HG03378 (cell line): ENCODE data around the gene PSAP.
A peak's percentile ranks its signal among the peaks of the same experiment; 100 is the strongest.
"Not testable (repeated sequence)": the region's sequence is repeated elsewhere in the genome, so short reads cannot be mapped to it uniquely, and the experiment has no call there.

Experiments
- ATAC-seq: cut with Tn5 transposase; IDR thresholded peaks from one replicate; pipeline ENCODE4 v1.9.1; 2021; ENCODE audit warnings: mild to moderate bottlenecking, moderate library complexity; ENCODE audit not compliant: unreplicated experiment

Gene PSAP

DNA sequence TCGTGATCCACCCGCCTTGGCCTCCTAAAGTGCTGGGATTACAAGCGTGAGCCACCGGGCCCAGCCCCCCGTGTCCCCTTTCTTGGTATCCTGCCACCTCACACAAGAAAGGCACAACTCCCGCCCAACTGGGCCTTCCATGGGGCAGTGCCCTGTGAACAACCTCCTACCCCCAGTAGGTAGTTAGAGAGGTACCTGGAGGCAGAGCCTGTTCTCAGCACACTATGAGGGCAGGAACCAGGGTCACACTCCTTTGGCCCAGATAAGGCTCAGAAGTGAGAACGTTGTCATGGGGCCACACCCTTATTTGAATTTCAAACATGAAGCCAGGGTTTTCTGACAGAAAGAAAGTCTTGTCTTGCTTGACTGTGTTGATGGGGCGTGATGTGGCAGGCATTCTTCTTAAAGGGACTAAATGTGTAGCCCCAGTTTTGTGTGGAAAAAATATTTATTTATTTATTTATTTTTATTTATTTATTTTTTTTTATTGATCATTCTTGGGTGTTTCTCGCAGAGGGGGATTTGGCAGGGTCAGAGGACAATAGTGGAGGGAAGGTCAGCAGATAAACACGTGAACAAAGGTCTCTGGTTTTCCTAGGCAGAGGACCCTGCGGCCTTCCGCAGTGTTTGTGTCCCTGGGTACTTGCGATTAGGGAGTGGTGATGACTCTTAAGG is 23.8 kb upstream of the PSAP start:
- ATAC-seq = not testable (repeated sequence)

DNA sequence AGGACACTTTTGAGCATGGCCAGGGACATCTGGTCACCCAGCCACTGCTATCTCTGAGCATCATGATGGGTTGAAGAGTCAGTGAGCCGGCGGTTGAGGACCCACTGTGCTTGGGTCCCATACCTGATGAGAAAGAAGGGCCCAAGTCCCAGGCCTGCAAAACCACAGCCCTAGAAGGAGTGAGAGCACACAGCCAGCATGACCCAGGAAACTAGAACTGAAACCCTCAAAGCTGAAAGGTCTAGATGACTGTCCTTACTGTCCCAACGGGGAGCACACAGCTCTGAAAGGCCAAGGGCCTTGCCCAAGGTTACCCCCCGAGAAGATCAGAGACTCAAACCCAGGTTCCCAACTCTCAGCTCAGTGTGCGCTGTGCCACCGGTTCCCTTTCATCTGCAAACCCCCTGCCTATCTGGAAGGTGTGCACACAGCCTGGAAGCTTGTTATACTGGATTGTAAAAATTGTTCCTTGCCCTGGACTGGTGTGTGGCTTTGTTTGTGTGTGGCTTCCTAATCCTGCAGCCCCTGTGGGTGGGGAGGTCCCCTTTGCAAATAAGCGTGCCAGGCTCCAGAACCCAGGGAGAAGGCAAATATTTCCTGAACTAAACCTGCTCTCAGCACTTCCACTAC is 22.6 kb upstream of the PSAP start:
- peak; percentile 96 for ATAC-seq

DNA sequence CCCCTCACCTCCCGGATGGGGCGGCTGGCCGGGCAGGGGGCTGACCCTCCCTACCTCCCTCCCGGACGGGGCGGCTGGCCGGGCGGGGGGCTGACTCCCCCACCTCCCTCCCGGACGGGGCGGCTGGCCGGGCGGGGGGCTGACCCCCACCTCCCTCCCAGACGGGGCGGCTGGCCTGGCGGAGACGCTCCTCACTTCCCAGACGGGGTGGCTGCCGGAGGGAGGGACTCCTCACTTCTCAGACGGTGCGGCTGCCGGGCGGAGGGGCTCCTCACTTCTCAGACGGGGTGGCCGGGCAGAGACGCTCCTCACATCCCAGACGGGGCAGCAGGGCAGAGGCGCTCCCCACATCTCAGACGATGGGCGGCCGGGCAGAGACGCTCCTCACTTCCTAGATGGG is 18.6 kb upstream of the PSAP start:
- not testable (repeated sequence) for ATAC-seq

DNA sequence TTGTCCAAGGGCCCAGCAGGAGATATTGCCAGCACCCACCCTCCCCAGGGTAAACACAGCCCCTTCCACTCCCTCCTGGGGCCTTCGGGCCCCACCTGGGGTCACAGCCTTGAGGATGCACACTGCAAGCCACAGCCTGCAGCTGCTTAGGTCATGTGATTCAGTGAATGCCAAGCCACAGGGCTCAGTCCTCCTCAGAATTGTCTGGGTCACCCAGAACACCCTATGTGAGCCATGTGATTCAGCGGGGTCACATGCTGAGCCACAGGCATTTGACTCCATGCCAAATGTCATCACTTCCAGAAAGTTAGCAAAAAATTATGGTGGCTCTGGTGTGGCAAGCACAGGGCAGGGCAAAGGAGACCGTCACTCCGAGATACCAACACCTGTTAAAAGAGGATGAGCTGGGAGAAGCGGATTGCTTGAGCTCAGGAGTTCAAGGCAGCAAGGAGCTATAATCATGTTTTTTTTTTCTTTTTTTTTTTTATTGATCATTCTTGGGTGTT is 17.2 kb upstream of the PSAP start:
- no peak for ATAC-seq

DNA sequence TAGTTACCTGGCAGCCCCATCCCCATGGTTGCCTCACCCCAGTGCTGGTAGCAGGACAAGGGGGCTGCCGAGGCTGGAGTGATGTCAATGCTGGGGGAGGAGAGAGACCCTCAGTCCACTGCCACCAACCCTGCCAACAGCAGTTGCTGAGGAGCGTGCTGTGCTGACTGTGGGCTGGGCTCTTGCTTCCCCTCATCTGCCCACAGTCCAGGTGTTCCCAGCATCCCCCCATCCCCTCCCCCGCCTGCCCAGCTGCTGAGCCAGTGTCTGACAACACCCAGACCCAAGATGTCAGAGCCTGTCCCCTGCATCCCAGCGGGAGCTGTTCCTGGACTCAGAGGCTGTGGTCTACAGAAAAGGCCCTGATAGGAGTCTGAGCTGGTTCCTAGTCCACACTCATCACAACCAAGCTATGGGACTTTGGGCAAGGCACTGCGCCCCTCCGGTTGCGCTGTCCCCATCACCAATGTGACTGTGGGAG is 14.6 kb upstream of the PSAP start:
- ATAC-seq = no peak

DNA sequence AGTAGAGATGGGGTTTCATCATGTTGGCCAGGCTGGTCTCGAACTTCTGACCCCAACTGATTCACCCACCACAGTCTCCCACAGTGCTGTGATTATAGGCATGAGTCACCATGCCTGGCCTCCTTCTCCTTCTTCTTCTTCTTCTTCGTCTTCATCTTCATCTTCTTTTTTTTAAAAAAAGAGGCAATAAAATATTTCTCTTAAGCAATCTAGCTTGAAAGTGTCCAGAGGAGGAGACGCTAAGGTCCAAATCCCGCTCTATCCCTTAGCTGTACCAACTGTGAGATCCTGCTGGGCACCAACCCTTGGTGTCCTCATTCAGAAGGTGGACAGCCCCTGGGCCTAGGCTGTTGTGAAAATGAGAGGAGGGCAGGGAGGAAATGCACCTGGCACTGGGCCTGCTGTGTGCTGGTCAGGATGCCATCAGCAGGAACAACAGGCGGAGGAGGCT is 13.9 kb upstream of the PSAP start:
- ATAC-seq = no peak

DNA sequence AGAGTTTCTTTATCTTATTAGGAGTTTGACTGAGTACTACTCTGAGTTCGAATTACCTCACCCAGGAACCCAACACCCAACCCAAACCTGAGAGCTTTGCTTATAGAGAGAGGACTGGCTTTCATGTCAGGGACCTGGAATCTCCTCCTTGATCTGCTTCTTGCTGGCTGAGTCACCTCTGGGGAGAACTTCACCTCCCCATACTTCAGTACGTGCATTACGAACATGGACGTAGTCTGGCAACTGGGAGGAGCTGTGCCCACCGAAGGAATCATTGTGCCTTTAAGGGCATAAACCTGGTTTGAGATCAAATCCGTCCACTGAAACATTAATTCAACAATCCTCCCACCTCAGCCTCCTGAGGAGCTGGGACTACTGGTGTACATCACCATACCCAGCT is 12.2 kb upstream of the PSAP start:
- ATAC-seq = no peak

DNA sequence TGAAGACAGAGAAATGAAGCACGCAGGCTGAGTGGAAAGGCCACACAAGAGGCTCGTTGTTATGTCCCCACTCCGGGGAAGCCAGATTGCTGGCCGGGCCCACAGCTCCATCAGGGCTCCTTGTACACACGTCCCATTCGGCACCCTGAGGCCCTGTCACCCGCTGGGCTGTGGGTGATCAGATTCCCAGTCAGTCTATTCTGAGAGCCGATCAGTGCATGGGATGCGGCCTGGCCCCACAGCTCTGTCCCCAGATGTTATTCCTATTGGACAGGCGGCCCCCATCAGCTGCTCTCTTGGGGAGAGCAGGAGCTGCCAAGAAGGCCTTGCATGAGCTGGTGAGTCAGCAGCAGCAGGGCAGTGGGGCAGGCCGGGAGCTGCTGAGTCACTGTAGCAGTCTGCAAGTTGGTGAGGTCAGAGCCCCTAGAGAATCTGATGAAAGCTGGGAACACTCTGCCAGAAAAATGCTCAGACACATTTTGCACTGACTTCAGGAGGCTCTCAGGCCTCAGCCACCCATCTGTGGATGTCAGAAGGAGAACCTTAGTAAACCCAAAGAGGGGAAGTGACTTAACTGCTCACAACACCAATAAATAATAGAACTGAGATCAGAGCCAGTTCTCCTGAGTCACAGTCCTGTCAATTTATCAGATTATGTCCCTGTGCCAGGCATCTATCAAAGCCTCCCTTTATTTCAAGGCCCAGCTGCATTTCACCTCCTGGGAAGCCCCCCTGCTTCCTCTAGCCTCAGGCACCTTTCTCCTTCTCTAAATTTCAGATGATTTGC is 9.4 kb upstream of the PSAP start:
- peak; percentile 53 for ATAC-seq

DNA sequence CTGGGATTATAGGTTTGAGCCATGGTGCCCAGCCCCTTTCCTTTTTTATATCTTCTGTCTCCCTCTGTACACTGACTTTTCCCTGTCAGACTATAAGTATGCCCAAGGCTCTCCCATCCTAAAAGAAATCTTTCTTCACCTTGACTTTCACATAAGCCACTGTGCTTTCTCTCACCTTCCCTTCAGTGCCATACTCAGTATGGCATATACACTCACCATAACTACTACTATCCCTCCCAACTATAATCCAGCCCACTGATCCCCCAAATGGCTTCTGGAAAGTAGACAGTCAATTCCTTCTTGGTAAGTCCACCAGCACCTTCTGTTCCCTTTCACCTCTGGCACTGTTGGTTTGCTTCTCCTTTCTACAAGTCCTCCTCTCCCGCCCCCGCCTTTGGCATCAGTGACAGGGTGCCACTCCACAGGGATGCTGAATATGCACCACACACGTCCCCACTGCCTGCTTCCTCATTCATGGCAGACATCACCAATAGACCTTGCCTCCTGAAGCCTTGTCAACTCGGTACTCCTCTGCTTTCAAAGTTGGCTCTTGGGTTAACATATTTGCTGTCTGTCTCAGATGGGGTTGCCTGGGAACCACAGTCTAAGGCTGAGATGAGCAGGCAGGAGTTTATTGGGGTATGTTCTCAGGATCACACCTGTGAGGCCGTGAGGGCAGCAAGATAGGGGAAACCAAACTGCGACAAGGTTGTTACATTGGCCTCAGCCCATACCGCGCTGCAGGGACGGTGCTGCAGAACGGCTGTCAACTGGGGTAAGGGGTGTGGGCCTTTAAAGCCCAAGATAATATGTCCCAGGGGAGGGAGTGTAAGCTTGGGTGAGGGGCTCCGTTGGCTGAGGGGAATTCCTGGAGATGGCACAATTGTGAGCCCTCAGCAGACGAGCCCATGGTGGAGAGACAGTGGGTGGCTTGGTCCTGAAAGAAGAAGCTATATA is 7.2 kb upstream of the PSAP start:
- no peak for ATAC-seq

DNA sequence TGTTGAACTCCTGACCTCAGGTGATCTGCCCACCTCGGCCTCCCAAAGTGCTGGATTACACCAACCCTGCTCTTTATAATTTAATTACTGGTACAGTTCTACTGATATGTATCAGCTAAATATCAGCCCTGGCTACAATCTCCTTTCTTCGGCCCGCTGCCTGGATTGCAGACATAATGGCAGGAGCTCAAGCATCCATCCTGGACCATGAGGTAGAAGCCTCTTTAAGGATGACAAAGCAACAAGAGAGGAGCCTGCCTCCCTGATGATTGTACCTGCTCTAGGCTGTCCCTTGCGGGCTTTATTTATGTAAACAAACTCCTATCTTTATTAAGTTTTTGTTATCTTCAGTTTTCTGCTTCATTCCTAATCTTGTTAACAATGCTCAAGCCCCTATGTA is 5.6 kb upstream of the PSAP start:
- ATAC-seq = no peak

DNA sequence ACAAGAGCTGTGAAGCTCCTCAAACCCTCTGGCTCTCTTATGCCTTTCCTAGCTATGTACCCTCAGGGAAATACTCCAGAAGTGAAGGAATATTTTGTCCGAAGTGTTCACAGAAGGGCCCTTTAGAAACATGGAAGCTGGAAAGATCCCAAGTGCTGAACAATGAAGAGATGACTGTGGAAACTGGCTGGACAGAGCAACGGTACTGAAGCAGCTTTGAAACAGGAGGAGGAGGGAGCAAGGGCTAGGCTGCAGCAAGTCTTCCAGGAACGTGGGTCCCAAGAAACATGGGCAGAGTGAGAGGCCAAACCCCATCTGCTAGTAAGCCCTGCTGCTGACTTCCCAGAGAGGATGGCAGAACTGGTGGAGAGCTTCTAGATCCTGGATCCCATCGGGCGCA is 3.0 kb upstream of the PSAP start:
- ATAC-seq = no peak

DNA sequence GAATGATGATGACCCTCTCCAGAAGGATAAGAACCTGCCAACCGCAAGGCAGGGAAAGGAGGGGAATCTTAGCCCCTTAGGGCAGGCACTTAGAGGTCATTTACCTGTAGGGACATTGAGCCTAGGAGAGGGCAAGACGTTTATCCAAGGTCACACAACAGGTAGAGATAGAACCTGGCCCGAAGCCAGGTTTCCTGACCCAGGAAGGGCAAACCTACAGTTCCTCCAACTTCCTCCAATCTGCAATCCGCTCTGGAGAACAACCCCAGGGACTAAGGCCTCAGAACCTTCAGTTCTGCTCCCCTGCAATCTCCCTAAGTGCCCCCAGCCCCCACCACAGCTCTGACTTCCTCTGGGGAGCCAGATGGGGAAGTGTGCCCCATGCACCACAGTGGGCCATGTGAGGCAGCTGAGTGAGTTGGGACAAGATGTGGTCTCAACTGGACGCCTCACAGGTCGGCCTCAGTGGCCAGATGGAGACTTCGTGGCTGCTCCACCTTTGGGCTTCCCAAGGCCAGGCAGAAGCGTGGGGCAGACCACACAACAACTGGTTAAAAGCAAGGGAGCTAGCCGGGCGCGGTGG is 1.4 kb upstream of the PSAP start:
- no peak for ATAC-seq

DNA sequence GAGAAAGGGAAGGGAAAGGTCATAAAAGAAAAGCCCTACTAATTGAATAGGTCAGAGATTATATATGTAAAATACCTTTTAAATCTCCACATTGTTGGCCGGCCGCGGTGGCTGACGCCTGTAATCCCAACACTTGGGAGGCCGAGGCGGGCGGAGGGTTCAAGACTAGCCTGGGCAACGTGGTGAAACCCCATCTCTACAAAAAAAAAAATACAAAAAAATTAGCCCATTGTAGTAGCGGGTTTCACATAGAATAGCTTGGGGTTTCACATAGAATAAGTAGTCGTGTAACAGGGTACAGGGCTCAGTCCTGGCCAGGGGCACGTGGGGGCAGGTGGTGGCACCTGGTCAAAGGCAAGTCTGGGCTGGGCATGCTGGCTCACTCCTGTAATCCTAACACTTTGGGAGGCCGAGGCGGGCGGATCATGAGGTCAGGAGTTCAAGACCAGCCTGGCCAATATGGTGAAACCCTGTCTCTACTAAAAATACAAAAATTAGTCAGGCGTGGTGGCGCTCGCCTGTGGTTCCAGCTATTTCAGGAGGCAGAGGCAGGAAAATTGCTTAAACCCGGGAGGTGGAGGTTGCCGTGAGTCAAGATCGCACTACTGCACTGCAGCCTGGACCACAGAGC is 529 bp upstream of the PSAP start:
- peak; percentile 10 for ATAC-seq

DNA sequence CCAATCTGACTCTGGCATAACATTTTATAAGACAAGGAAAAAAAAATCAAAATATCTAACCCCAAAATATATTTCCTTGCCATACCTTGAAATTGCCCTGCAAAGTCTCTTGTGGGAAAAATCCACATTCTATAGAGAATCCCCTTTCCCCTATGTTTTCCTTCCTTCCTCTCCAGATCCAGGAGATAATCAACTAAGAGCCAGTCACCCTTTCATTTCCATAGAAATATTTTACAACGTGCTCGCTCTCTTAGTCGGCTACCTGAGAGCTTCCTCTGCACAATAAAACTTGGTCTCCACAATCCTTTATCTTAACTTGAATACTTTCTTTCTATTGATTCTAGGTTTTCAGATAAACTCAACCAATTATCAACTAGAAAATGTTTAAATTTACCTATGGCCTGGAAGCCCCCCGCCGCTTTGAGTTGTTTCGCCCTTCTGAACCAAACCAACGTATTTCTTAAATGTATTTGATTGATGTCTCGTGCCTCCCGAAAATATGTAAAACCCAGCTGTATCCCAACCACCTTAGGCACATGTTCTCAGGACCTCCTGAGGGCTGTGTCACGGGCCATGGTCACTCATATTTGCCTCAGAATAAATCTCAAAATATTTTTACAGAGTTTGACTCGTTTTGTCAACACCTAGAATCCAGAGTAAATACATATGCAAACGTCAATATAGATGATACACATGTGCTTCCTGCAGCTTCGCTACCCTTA is 869 bp downstream of the PSAP start:
- ATAC-seq = no peak

DNA sequence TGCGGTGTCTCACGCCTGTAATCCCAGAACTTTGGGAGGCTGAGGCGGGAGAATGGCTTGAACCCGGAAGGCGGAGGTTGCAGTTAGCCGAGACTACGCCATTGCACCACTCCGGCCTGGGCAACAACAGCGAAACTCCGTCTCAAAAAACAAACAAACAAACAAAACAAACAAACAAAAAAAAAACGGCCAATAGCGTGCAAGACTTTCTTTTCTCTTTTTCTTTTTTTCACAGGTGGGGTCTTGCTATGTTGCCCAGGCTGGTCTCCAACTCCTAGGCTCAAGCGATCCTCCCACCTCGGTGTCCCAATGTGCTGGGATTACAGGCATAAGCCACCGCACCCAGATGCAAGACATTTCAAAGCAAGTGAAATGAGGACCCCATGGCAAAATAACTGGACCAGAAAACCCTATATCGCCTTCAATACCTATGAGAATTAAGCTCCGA is 1.6 kb downstream of the PSAP start:
- ATAC-seq = no peak

DNA sequence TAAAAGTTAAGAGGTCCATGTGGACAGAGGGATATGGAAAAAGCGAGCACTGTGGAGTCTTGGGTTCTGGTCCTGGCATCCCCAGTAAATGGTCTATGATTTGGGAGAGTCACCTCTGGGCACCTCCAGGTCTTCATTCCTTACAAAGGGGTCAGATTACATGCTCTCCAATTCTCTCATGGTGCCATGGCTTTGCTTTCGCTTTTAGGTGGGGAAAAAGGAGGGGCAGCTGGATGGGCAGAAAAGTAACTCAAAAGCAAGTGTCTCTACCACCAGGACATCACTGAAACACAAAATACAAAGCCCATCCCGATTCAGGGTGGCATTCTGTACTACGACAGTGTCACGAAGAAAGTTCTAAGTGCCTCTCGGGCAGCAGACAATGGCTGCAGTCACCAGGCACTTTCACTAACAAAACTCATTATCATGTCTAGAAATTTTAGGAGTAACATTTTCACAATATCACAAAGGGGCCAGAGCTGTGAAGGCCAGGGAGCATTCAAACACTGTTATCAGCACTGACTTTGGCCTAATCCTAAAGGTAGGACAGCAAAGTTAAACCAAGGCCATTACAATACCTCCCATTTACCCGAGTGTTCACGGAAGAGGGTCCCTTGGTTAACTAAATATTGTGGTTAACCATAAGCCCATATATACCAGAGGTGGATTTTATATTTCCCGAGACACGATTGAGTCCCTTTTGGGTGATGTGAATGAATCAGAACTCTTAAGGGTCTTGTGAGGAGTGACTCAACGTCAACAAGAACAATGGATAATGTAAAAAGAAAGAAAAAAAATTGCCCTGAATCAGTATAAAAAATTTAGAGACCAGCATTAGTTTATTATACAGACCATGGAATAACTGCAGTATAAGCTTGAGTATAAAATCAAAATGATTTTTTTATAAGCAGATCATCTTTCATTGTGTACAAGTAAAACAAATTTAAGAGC is 2.5 kb downstream of the PSAP start:
- no peak for ATAC-seq

DNA sequence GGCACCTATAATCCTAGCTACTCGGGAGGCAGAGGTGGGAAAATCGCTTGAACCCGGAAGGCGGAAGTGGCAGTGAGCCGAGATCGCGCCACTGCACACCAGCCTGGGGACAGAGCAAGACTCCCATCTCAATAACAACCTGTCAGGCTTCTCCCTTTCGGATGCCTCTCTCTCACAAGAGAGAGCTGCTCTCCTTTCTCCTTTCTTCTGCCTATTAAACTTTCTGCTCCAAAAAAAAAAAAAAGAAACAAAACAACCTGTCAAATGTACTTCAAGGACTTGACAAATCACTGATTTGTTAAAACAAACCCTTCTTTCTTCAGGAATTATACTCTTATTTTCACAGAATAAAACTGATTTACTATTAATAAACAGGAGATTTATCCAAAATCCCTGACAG is 3.6 kb downstream of the PSAP start:
- no peak for ATAC-seq

DNA sequence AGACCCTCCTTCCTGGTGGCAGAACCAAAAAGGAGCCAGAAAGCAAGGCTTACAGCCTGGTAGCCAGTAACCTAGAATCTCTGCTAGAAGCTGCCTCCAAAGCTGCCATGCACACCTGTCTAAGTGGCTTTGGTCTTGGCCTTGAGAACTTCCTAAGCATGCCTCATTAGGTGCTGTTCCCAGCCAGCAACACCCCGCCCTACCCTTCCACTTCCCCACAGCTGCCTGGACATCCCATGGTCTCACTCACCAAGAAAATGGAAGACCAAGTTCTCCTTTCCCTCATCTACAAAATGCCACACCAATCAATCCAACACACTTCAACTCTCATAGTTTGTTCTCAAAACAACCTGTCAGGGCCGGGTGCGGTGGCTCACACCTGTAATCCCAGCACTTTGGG is 4.2 kb downstream of the PSAP start:
- no peak for ATAC-seq
